CD4-positive, CD25-positive, alpha-beta regulatory T cell (primary cell): ENCODE results near the gene CHRND. TPM values are rescaled to one million over a fixed set of nuclear protein-coding genes. Genes with fewer than 3 reads are reported as not detected.
A peak's percentile ranks its signal among the peaks of the same experiment; 100 is the strongest.

ENCODE experiments used
- ATAC-seq, 2 donors: fragments of 150-1000 bp; cut with Tn5 transposase; one replicate each; pipeline ENCODE4 v1.10.0; 2021; ENCODE audit warnings: low read depth in 2 of 2, moderate number of reproducible peaks in 2 of 2, moderate library complexity in 1 of 2
- DNase-seq, 3 donors: peaks; one replicate each; pipeline versions ENCODE4 v3.0.0 to v3.0.0-alpha.2; 2012 to 2022; ENCODE audit warnings: mixed read lengths in 1 of 3
- H3K27ac ChIP-seq: one replicate; pipeline ENCODE4 v1.7.0; 2013; ENCODE audit warnings: mild to moderate bottlenecking, low read length; ENCODE audit not compliant: insufficient read depth, poor library complexity, severe bottlenecking
- H3K27me3 ChIP-seq: one replicate; pipeline ENCODE4 v1.7.0; 2013; ENCODE audit warnings: low read length; ENCODE audit not compliant: control insufficient read depth, insufficient read depth
- H3K36me3 ChIP-seq: one replicate; pipeline ENCODE4 v1.7.0; 2013; ENCODE audit warnings: mild to moderate bottlenecking, low read length, moderate library complexity; ENCODE audit not compliant: control insufficient read depth, insufficient read depth
- H3K4me1 ChIP-seq: 2 replicates; pipeline ENCODE4 v1.7.0; 2013; ENCODE audit warnings: mild to moderate bottlenecking, low read length; ENCODE audit not compliant: insufficient read depth, control insufficient read depth, poor library complexity, severe bottlenecking
- H3K4me3 ChIP-seq: one replicate; pipeline ENCODE4 v1.7.0; 2013; ENCODE audit warnings: low read depth, mild to moderate bottlenecking, low read length, moderate library complexity
- H3K9me3 ChIP-seq, 2 experiments: 1 replicate in 1 of 2; 2 replicates in 1 of 2; pipeline ENCODE4 v1.7.0; 2013; ENCODE audit warnings: low read length in 2 of 2, mild to moderate bottlenecking in 1 of 2, moderate library complexity in 1 of 2; ENCODE audit not compliant: control insufficient read depth in 2 of 2
- H3K27ac Mint-ChIP-seq, 3 donors: one replicate each; pipeline ENCODE4 v1.8.0; 2020 to 2022; ENCODE audit warnings: mild to moderate bottlenecking in 3 of 3, mixed read lengths in 3 of 3, moderate library complexity in 2 of 3
- H3K27me3 Mint-ChIP-seq: one replicate; pipeline ENCODE4 v1.8.0; 2022; ENCODE audit warnings: mild to moderate bottlenecking, mixed read lengths
- H3K36me3 Mint-ChIP-seq: one replicate; pipeline ENCODE4 v1.8.0; 2020; ENCODE audit warnings: mixed read lengths
- H3K4me1 Mint-ChIP-seq, 4 donors: one replicate each; pipeline ENCODE4 v1.8.0; 2020 to 2022; ENCODE audit warnings: mixed read lengths in 4 of 4, mild to moderate bottlenecking in 1 of 4
- H3K4me3 Mint-ChIP-seq, 4 donors: one replicate each; pipeline ENCODE4 v1.8.0; 2020 to 2022; ENCODE audit warnings: mild to moderate bottlenecking in 4 of 4, mixed read lengths in 4 of 4, moderate library complexity in 3 of 4
- H3K9me3 Mint-ChIP-seq, 7 donors: one replicate each; pipeline ENCODE4 v1.8.0; 2020 to 2022; ENCODE audit warnings: mixed read lengths in 7 of 7, mild to moderate bottlenecking in 3 of 7, moderate library complexity in 2 of 7
- polyA plus RNA-seq, 4 donors: library from polyadenylated mRNA; unstranded; fragments of 300-500 nt; fragmentation: Illumina TruSeq; gene quantifications; one replicate each; pipeline ENCODE4 v1.2.3, GENCODE V29; 2021
- total RNA-seq: library from RNA; stranded (reverse); gene quantifications from one replicate; pipeline ENCODE4 v1.2.3, GENCODE V29; 2022

CHRND gene
- total and polyA plus RNA-seq, 5 donors from 2014 or later: not detected

- Histone ChIP-seq H3K4me3 (no peak overlapping the region), H3K27me3 (peaks cover 4% of the 10 kb centered on the region), H3K4me1 (no peaks in the 10 kb centered on the region), H3K27ac (no peak overlapping the region), H3K36me3 (no peaks in the 10 kb centered on the region), H3K9me3 (no peaks in the 10 kb centered on the region)
- no peak for ATAC-seq
- H3K4me1 Mint-ChIP-seq: peaks cover 0 to 5% (median 1%) of the 10 kb centered on the region in 4 donors
- H3K27ac Mint-ChIP-seq: no peak overlapping the region
- no peak overlapping the region for H3K4me3 Mint-ChIP-seq
- peaks cover 6% of the 10 kb centered on the region for H3K27me3 Mint-ChIP-seq
- H3K36me3 Mint-ChIP-seq: no peaks in the 10 kb centered on the region
- no peak for DNase-seq
- peaks cover 0 to 2% (median 0%) of the 10 kb centered on the region in 7 donors for H3K9me3 Mint-ChIP-seq
Observed at GRCh38 chr2:232534940-232535651, 9.1 kb downstream of the CHRND start.

GRCh38 chr2:232535761-232536530 is 10.0 kb downstream of the CHRND start:
- DNase-seq (no peak), ATAC-seq (no peak)
- Histone ChIP-seq H3K9me3 (no peaks in the 10 kb centered on the region), H3K4me3 (no peak overlapping the region), H3K36me3 (no peaks in the 10 kb centered on the region), H3K27ac (no peak overlapping the region), H3K4me1 (no peaks in the 10 kb centered on the region), H3K27me3 (peaks cover 4% of the 10 kb centered on the region)
- H3K4me1 Mint-ChIP-seq: peaks cover 0 to 5% (median 1%) of the 10 kb centered on the region in 4 donors
- H3K27ac Mint-ChIP-seq: no peak overlapping the region
- no peak overlapping the region for H3K4me3 Mint-ChIP-seq
- H3K9me3 Mint-ChIP-seq: peaks cover 0 to 2% (median 0%) of the 10 kb centered on the region in 7 donors
- H3K36me3 Mint-ChIP-seq: no peaks in the 10 kb centered on the region
- no peaks in the 10 kb centered on the region for H3K27me3 Mint-ChIP-seq

- Histone ChIP-seq H3K27me3 (peaks cover 4% of the 10 kb centered on the region), H3K36me3 (no peaks in the 10 kb centered on the region), H3K4me3 (no peak overlapping the region), H3K27ac (no peak overlapping the region), H3K4me1 (no peaks in the 10 kb centered on the region), H3K9me3 (no peaks in the 10 kb centered on the region)
- ATAC-seq (no peak), DNase-seq (peak in 1 of 3 donors; percentile 20)
- Mint-ChIP-seq H3K9me3 (peaks cover 0 to 2% (median 0%) of the 10 kb centered on the region in 7 donors), H3K36me3 (no peaks in the 10 kb centered on the region), H3K27ac (no peak overlapping the region), H3K4me1 (peaks cover 0 to 5% (median 1%) of the 10 kb centered on the region in 4 donors), H3K4me3 (no peak overlapping the region), H3K27me3 (no peaks in the 10 kb centered on the region)
Observed at GRCh38 chr2:232537079-232537478, 11.1 kb downstream of the CHRND start.

GRCh38 chr2:232537499-232537898 is 11.5 kb downstream of the CHRND start:
- H3K27me3 Mint-ChIP-seq: no peaks in the 10 kb centered on the region
- no peak for DNase-seq
- no peak overlapping the region for H3K4me3 Mint-ChIP-seq
- H3K4me1 Mint-ChIP-seq: peaks cover 0 to 9% (median 1%) of the 10 kb centered on the region in 4 donors
- H3K9me3 Mint-ChIP-seq: peaks cover 0 to 2% (median 0%) of the 10 kb centered on the region in 7 donors
- no peak for ATAC-seq
- Histone ChIP-seq H3K4me1 (no peaks in the 10 kb centered on the region), H3K36me3 (no peaks in the 10 kb centered on the region), H3K27me3 (peaks cover 4% of the 10 kb centered on the region), H3K4me3 (no peak overlapping the region), H3K27ac (no peak overlapping the region), H3K9me3 (no peaks in the 10 kb centered on the region)
- no peaks in the 10 kb centered on the region for H3K36me3 Mint-ChIP-seq
- no peak overlapping the region for H3K27ac Mint-ChIP-seq

- Histone ChIP-seq H3K4me1 (no peaks in the 10 kb centered on the region), H3K9me3 (no peaks in the 10 kb centered on the region), H3K4me3 (no peak overlapping the region), H3K36me3 (no peaks in the 10 kb centered on the region), H3K27me3 (peaks cover 4% of the 10 kb centered on the region), H3K27ac (no peak overlapping the region)
- ATAC-seq: no peak
- no peak overlapping the region for H3K4me3 Mint-ChIP-seq
- peaks cover 0 to 2% (median 0%) of the 10 kb centered on the region in 7 donors for H3K9me3 Mint-ChIP-seq
- H3K4me1 Mint-ChIP-seq: peaks cover 0 to 13% (median 4%) of the 10 kb centered on the region in 4 donors
- DNase-seq: no peak
- H3K27me3 Mint-ChIP-seq: no peaks in the 10 kb centered on the region
- no peaks in the 10 kb centered on the region for H3K36me3 Mint-ChIP-seq
- H3K27ac Mint-ChIP-seq: no peak overlapping the region
Observed at GRCh38 chr2:232538671-232539070, 12.7 kb downstream of the CHRND start.

GRCh38 chr2:232539298-232540231 is 13.6 kb downstream of the CHRND start, which contains the start of gene CHRNG:
CHRNG (plus strand) TSS chr2:232539692; CDS start chr2:232539748, 56 bp downstream.
- Mint-ChIP-seq H3K9me3 (peaks cover 0 to 2% (median 0%) of the 10 kb centered on the region in 7 donors), H3K36me3 (no peaks in the 10 kb centered on the region), H3K4me1 (peaks cover 0 to 19% (median 4%) of the 10 kb centered on the region in 4 donors), H3K4me3 (no peak within 1 kb of the TSS), H3K27me3 (no peaks in the 10 kb centered on the region), H3K27ac (no peak within 1 kb of the TSS)
- Histone ChIP-seq H3K27ac (no peak within 1 kb of the TSS), H3K27me3 (peaks cover 4% of the 10 kb centered on the region), H3K4me1 (no peaks in the 10 kb centered on the region), H3K9me3 (no peaks in the 10 kb centered on the region), H3K4me3 (no peak within 1 kb of the TSS), H3K36me3 (no peaks in the 10 kb centered on the region)
- no peak for ATAC-seq
- no peak for DNase-seq

DNA sequence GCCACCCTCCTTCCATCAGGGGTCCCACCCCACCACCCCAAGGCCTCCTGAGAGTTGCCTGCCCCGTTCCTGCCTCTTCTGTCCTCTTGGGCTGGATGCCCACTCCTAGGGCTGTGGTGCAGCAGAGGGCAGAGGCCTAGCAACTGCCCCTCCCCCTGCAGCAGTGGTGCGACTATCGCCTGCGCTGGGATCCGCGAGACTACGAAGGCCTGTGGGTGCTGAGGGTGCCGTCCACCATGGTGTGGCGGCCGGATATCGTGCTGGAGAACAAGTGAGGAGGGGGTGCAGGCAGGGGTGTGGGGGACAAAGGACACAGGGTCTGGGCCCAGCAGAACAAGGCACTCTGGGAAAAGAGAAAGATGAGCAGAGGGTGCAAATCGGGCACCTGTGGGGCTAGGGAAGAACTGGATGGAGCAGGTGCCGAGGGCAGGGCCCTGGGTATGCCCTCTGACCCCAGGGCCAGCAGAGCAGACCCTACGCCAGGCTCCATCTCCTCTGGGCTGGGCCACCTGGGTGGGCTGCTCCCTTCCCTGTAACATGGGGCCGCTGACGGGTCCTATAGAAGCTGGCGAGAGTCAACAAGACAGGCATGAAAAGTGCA is 14.6 kb downstream of the CHRND start:
- Mint-ChIP-seq H3K27ac (no peak overlapping the region), H3K9me3 (peaks cover 0 to 2% (median 0%) of the 10 kb centered on the region in 7 donors), H3K27me3 (no peaks in the 10 kb centered on the region), H3K4me3 (no peak overlapping the region), H3K4me1 (peaks cover 0 to 22% (median 4%) of the 10 kb centered on the region in 4 donors), H3K36me3 (no peaks in the 10 kb centered on the region)
- peaks cover 4% of the 10 kb centered on the region for H3K27me3 ChIP-seq
- no peak overlapping the region for H3K4me3 ChIP-seq
- H3K27ac ChIP-seq: no peak overlapping the region
- no peaks in the 10 kb centered on the region for H3K9me3 ChIP-seq
- DNase-seq (no peak), ATAC-seq (no peak)
- H3K36me3 ChIP-seq: peaks cover under 1% of the 10 kb centered on the region
- no peaks in the 10 kb centered on the region for H3K4me1 ChIP-seq
